Prostate gland (tissue), 2 donors: ENCODE measurements around the gene KLF13. TPM values are rescaled to one million over a fixed set of nuclear protein-coding genes. Genes with fewer than 3 reads are reported as not detected.

Source experiments
- DNase-seq: peaks from one replicate; pipeline ENCODE4 v3.0.0-alpha.2; 2019; ENCODE audit warnings: low spot score
- H3K27ac ChIP-seq, 2 donors: fragments of 200-600 bp; sonication (generic); 2 replicates each; pipeline ENCODE4 v1.5.1; 2017 to 2019
- H3K27me3 ChIP-seq: fragments of 200-600 bp; sonication (generic); replicated peaks from 2 replicates; pipeline ENCODE4 v1.5.1; 2019; ENCODE audit not compliant: insufficient read depth
- H3K36me3 ChIP-seq, 2 donors: fragments of 200-600 bp; sonication (generic); 1 replicate in 1 of 2; 2 replicates in 1 of 2; pipeline versions ENCODE4 v1.5.1 to v1.8.1; 2017 to 2019
- H3K4me1 ChIP-seq: fragments of 200-600 bp; sonication (generic); replicated peaks from 2 replicates; pipeline ENCODE4 v1.5.1; 2019
- H3K4me3 ChIP-seq, 2 donors: fragments of 200-600 bp; sonication (generic); 2 replicates each; pipeline ENCODE4 v1.5.1; 2017 to 2019
- H3K9me3 ChIP-seq: fragments of 200-600 bp; sonication (generic); 2 replicates; pipeline ENCODE4 v1.5.1; 2017
- CTCF ChIP-seq, 4 experiments: fragments of 200-600 bp in 2 of 4; fragments of 450-650 bp in 2 of 4; sonication (generic) in 2 of 4; IDR thresholded peaks; 1 replicate in 3 of 4; 2 replicates in 1 of 4; pipeline ENCODE4 v1.5.1; 2016 to 2019; ENCODE audit warnings: antibody characterized with exemption in 4 of 4, mild to moderate bottlenecking in 2 of 4, moderate library complexity in 2 of 4
- POLR2A ChIP-seq: fragments of 450-650 bp; IDR thresholded peaks from one replicate; pipeline ENCODE4 v1.6.1; 2016; ENCODE audit warnings: antibody characterized with exemption, mild to moderate bottlenecking
- POLR2AphosphoS5 ChIP-seq: sonication (generic); formaldehyde crosslinking; IDR thresholded peaks from one replicate; pipeline ENCODE4 v1.6.1; 2017; ENCODE audit warnings: antibody characterized with exemption
- WGBS: methylation state at CpG from one replicate; pipeline ENCODE4 v1.1.5; 2018; 5-methylcytosine and 5-hydroxymethylcytosine counted together
- intact Hi-C: fragments of 100-400 bp; cut with DNase I; formaldehyde crosslinking; loops from one replicate; pipeline ENCODE4 v1.14.2; 2022
- total RNA-seq, 2 donors: library from RNA; depleted of rRNA; stranded (reverse); fragments of >200 nt; gene quantifications; one replicate each; pipeline ENCODE4 v1.1.0, GENCODE V29; 2016

KLF13 gene
- total RNA-seq, 2 donors from 2014 or later, result 16.6 to 56.5 TPM

GRCh38 chr15:31358957-31359701, 32.5 kb downstream of the KLF13 start:
- Histone ChIP-seq H3K4me1 (peaks cover 13% of the 10 kb centered on the region), H3K27ac (no peak overlapping the region), H3K27me3 (no peaks in the 10 kb centered on the region), H3K4me3 (no peak overlapping the region), H3K36me3 (no peaks in the 10 kb centered on the region), H3K9me3 (no peaks in the 10 kb centered on the region)
- DNase-seq, result no peak
- TF ChIP-seq POLR2AphosphoS5, result no peak
- no peak for TF ChIP-seq CTCF (IDR thresholded peaks at IDR 0.05)
- TF ChIP-seq POLR2A, result no peak
- WGBS, result 88% methylated on average over 8 of the region's 8 CpGs
- intact Hi-C loops, result no loop called here

GRCh38 chr15:31359702-31360111, 33.1 kb downstream of the KLF13 start:
- Histone ChIP-seq H3K36me3 (no peaks in the 10 kb centered on the region), H3K27ac (no peak overlapping the region), H3K9me3 (no peaks in the 10 kb centered on the region), H3K4me3 (no peak overlapping the region), H3K27me3 (no peaks in the 10 kb centered on the region), H3K4me1 (peaks cover 11% of the 10 kb centered on the region)
- TF ChIP-seq POLR2AphosphoS5, result no peak
- TF ChIP-seq POLR2A, result no peak
- TF ChIP-seq CTCF (IDR thresholded peaks at IDR 0.05), result no peak
- WGBS, result 71% methylated on average over 7 of the region's 7 CpGs
- intact Hi-C loops, result loop anchor here (10.0 kb wide), 2 partner anchors 125 to 145 kb away; no protein-coding TSS in a partner anchor
- no peak for DNase-seq

- 82% methylated on average over 8 of the region's 8 CpGs for WGBS
- Histone ChIP-seq H3K27me3 (no peaks in the 10 kb centered on the region), H3K4me3 (no peak overlapping the region), H3K4me1 (peaks cover 11% of the 10 kb centered on the region), H3K27ac (peak overlapping the region; percentile 12 to 26), H3K9me3 (no peaks in the 10 kb centered on the region), H3K36me3 (no peaks in the 10 kb centered on the region)
- DNase-seq, result no peak
- TF ChIP-seq POLR2AphosphoS5, result no peak
- TF ChIP-seq POLR2A, result no peak
- TF ChIP-seq CTCF (IDR thresholded peaks at IDR 0.05), result no peak
- intact Hi-C loops, result loop anchor here (10.0 kb wide), 2 partner anchors 125 to 145 kb away; no protein-coding TSS in a partner anchor
Measured at GRCh38 chr15:31360158-31360561, 33.5 kb downstream of the KLF13 start.

GRCh38 chr15:31360843-31361763, 34.5 kb downstream of the KLF13 start:
- no peak for DNase-seq
- intact Hi-C loops, result loop anchor here (10.0 kb wide), 2 partner anchors 124 to 146 kb away; no protein-coding TSS in a partner anchor
- TF ChIP-seq CTCF (IDR thresholded peaks at IDR 0.05) (no peak), POLR2A (no peak), POLR2AphosphoS5 (no peak)

More at GRCh38 chr15:31360843-31361763, 34.5 kb downstream of the KLF13 start:
- Histone ChIP-seq H3K27ac (peak overlapping the region; percentile 41 to 52), H3K27me3 (no peaks in the 10 kb centered on the region), H3K4me1 (peaks cover 11% of the 10 kb centered on the region), H3K9me3 (no peaks in the 10 kb centered on the region), H3K36me3 (no peaks in the 10 kb centered on the region), H3K4me3 (no peak overlapping the region)
- 62% methylated on average over 13 of the region's 17 CpGs for WGBS
